ENCODE results near the gene FGF13.

DNA sequence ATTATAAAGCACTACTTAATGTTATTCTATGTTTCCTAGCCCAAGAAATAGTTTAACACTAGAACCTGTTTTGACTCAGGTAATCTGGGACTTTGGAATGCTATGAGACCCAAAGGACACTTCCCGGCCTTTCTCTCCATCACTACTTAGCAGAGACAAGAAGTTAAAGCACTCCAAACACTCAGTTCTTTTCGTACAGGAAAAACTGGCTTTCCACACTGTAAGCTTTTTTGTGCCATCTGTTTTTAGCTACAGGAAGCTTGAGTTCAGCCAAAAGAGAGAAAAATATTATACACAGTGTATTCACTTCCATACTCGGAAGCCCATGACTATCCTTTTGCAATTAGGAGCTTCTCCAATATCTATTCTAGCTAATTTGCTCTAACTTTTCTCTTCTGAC lies 7.9 kb upstream of the FGF13 start:
- TF ChIP-seq CTCF (IDR thresholded peaks at IDR 0.05; ENCODE audit: extremely low read depth in 1 of 2, insufficient read depth in 1 of 2, low read depth in 1 of 2, low read length in 2 of 2) (no peak), POLR2AphosphoS5 (IDR thresholded peaks at IDR 0.05; ENCODE audit: insufficient read depth, low read depth, low read length) (no peak), EZH2 (IDR thresholded peaks at IDR 0.05; ENCODE audit: borderline replicate concordance, low read depth, low read length, severe bottlenecking) (no peak), POLR2A (IDR thresholded peaks at IDR 0.05; ENCODE audit: low read depth, low read length) (no peak), MYC (IDR thresholded peaks at IDR 0.05; ENCODE audit: low read depth, low read length) (no peak), JUN (IDR thresholded peaks at IDR 0.05; ENCODE audit: borderline replicate concordance, insufficient read depth, insufficient read length, low read depth) (no peak), GATA2 (IDR thresholded peaks at IDR 0.05; ENCODE audit: insufficient read depth, insufficient read length, low read depth, low read length) (no peak), FOS (IDR thresholded peaks at IDR 0.05; ENCODE audit: borderline replicate concordance, insufficient read depth, low read length) (no peak)
- TF ChIP-seq, protein P1, sequence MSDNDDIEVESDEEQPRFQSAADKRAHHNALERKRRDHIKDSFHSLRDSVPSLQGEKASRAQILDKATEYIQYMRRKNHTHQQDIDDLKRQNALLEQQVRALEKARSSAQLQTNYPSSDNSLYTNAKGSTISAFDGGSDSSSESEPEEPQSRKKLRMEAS (IDR thresholded peaks at IDR 0.05; ENCODE audit: insufficient read depth, insufficient read length): no peak
